ENCODE measurements around the gene IFT122. TPM values are rescaled to one million over a fixed set of nuclear protein-coding genes. Genes with fewer than 3 reads are reported as not detected.

The IFT122 gene
- total RNA-seq, 1 donor from 2014 or later = 26.5 TPM

DNA sequence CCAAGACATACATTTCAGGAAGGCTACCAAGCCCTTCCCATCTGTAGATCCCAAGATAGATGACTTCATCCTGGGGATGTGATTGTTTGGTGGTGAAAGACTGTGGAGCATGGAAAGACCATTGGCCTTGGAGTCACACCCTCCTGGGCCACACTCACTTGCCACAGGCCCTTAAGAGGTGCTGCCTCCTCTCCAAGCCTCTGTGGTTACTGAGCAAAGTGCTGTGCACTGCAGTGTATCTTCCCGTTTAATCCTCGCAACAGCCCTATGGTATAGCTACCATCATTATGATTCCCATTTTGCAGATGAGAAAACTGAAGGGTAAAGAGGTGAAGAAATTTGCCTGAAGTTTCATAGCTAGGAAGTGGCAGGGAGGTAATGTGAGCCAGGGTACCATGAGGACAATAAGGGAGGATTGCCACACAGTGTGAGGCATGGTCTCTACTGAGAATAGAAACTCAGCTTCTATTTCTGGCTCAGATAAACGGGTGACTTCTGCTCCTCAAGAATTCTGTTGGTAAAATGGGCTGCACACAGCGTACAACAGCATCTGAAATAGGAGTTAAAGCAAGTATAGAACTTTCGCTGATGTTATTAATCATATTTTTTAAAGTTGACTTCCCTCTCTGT, 64.6 kb downstream of the IFT122 start:
- intact Hi-C loops (cut with DNase I) = no loop called here
- Histone ChIP-seq H3K27me3 (no peaks in the 10 kb centered on the region), H3K4me1 (no peaks in the 10 kb centered on the region), H3K27ac (no peak overlapping the region), H3K4me3 (no peak overlapping the region), H3K36me3 (peaks cover 22% of the 10 kb centered on the region), H3K9me3 (no peaks in the 10 kb centered on the region)
- ATAC-seq (no peak), DNase-seq (no peak)
- TF ChIP-seq, protein P1, sequence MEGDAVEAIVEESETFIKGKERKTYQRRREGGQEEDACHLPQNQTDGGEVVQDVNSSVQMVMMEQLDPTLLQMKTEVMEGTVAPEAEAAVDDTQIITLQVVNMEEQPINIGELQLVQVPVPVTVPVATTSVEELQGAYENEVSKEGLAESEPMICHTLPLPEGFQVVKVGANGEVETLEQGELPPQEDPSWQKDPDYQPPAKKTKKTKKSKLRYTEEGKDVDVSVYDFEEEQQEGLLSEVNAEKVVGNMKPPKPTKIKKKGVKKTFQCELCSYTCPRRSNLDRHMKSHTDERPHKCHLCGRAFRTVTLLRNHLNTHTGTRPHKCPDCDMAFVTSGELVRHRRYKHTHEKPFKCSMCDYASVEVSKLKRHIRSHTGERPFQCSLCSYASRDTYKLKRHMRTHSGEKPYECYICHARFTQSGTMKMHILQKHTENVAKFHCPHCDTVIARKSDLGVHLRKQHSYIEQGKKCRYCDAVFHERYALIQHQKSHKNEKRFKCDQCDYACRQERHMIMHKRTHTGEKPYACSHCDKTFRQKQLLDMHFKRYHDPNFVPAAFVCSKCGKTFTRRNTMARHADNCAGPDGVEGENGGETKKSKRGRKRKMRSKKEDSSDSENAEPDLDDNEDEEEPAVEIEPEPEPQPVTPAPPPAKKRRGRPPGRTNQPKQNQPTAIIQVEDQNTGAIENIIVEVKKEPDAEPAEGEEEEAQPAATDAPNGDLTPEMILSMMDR (IDR thresholded peaks at IDR 0.05) = no peak

DNA sequence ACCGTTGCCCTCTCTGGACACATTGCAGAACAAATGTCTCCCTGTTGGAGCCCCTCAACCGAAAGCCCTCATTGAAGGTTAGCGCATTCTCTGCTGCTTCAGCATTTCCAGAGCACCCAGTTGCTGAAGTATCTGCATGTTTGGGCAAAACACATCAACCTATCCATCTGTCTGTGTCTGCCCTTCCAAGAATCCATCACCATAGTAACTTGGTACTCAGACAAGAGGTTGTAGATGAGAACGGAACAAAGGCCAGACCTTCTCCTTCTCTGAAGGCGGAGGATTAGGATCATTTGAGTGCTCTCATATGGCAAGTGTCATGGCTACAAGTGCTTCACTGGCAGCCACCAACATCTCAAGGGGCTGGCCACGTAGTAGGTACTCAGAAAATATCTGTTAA, 65.3 kb downstream of the IFT122 start:
- no peaks in the 10 kb centered on the region for H3K27me3 ChIP-seq
- no peaks in the 10 kb centered on the region for H3K4me1 ChIP-seq
- no peaks in the 10 kb centered on the region for H3K9me3 ChIP-seq
- intact Hi-C loops (cut with DNase I) = no loop called here
- DNase-seq = no peak
- TF ChIP-seq, protein P1 (IDR thresholded peaks at IDR 0.05) = no peak
- H3K27ac ChIP-seq = no peak overlapping the region
- no peak overlapping the region for H3K4me3 ChIP-seq
- ATAC-seq = no peak
- peaks cover 22% of the 10 kb centered on the region for H3K36me3 ChIP-seq

DNA sequence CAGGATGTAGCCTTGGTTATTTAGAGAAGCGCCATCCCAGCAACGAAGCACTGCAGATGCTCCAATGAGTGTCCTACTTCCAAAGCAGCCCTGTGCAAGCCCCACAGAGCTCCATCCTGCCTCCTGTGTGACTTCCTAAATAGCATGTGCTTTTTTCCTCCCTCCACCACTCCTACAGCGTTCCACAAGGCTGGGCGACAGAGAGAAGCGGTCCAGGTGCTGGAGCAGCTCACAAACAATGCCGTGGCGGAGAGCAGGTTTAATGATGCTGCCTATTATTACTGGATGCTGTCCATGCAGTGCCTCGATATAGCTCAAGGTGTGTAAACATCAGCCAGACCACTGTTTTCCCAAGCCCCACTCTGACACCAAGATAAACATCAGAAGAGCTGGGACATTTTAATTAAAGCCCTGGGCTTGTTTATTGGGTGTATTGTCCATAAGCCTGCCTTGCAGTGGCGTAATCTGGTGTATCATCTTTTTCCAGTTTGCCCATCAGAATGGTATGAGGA, 66.3 kb downstream of the IFT122 start:
- Histone ChIP-seq H3K36me3 (peaks cover 22% of the 10 kb centered on the region), H3K27me3 (no peaks in the 10 kb centered on the region), H3K4me3 (no peak overlapping the region), H3K4me1 (no peaks in the 10 kb centered on the region), H3K27ac (no peak overlapping the region), H3K9me3 (no peaks in the 10 kb centered on the region)
- intact Hi-C loops (cut with DNase I) = no loop called here
- ATAC-seq (no peak), DNase-seq (no peak)
- TF ChIP-seq, protein P1 (IDR thresholded peaks at IDR 0.05) = no peak

DNA sequence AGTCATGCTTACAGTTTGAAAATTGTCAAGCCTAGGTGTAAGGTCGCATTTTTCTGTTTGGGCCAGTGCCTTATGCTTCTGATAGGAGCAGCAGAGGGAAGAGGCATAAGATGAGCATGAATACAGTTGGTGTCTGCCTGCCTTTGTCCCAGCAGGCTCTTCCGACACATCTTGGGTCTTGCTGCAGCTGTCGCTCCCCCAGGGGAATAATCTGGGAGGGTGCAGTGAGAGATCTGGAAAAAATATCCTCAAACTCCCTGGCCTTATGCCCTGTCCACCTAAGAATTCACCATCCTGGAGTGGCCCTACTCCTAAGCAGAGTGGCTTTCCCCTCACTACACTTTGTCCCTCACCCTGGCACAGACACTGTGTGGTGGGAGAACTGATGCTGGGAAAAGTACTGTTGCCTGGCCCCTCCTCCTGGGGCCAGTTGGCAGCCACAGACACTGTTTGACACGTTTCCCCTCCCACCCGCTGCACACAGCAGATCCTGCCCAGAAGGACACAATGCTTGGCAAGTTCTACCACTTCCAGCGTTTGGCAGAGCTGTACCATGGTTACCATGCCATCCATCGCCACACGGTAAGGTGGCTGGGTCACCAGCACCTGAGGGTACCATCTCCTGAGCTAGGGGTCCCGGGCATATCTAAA, 67.3 kb downstream of the IFT122 start:
- TF ChIP-seq, protein P1 (IDR thresholded peaks at IDR 0.05) = no peak
- H3K27ac ChIP-seq = peak overlapping the region; percentile 17
- ATAC-seq (peak; percentile 60), DNase-seq (peak; percentile 52)
- no peak overlapping the region for H3K4me3 ChIP-seq
- intact Hi-C loops (cut with DNase I) = no loop called here
- no peaks in the 10 kb centered on the region for H3K27me3 ChIP-seq
- peaks cover 26% of the 10 kb centered on the region for H3K36me3 ChIP-seq
- no peaks in the 10 kb centered on the region for H3K4me1 ChIP-seq
- no peaks in the 10 kb centered on the region for H3K9me3 ChIP-seq

DNA sequence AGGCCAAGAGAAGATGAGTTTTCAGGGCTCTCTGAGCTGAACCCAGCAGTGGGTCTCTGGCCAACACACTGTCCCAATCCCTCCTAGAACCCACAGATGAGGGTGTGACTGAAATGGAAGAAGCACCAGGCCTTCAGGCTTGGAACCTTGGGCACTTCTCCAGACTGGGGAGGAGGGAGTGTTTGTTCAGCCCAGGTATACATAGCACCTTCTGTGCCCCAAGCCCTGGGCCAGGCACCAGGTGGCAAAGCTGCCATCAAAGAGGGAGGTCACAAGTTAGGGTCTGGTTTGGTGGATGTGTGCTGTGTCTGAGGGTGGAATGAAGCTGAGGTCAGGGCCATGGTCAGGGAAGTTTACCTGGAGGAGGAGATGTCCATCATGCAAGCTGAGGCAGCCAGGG, 72.6 kb downstream of the IFT122 start:
- H3K36me3 ChIP-seq = peaks cover 10% of the 10 kb centered on the region
- intact Hi-C loops (cut with DNase I) = no loop called here

More for the DNA sequence above, 72.6 kb downstream of the IFT122 start:
- Histone ChIP-seq H3K4me1 (no peaks in the 10 kb centered on the region), H3K4me3 (no peak overlapping the region), H3K27me3 (no peaks in the 10 kb centered on the region), H3K27ac (no peak overlapping the region), H3K9me3 (no peaks in the 10 kb centered on the region)
- TF ChIP-seq, protein P1 (IDR thresholded peaks at IDR 0.05) = no peak
- DNase-seq (no peak), ATAC-seq (no peak)

All from upper lobe of right lung (tissue), 1 donor.